ENCODE data around the gene EMP2.

The EMP2 gene

DNA sequence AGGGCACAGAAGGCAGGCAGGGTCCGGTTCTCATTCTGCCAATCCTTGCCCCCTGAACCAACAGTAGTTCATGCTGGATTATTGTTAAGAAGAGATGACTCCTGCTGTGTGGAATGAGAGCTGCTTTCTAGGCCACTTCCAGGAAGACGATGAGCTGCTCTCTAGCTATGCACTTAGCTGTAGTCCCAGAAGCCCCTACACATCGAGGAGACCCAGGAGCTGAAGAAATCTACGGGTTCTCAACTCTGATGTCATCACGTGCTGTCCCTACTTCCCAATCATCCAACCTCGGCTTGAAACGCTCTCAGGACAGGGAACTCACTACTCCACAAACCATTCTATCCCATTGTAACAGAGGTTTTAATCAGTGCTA is 29.0 kb upstream of the EMP2 start:
- no peak for DNase-seq

DNA sequence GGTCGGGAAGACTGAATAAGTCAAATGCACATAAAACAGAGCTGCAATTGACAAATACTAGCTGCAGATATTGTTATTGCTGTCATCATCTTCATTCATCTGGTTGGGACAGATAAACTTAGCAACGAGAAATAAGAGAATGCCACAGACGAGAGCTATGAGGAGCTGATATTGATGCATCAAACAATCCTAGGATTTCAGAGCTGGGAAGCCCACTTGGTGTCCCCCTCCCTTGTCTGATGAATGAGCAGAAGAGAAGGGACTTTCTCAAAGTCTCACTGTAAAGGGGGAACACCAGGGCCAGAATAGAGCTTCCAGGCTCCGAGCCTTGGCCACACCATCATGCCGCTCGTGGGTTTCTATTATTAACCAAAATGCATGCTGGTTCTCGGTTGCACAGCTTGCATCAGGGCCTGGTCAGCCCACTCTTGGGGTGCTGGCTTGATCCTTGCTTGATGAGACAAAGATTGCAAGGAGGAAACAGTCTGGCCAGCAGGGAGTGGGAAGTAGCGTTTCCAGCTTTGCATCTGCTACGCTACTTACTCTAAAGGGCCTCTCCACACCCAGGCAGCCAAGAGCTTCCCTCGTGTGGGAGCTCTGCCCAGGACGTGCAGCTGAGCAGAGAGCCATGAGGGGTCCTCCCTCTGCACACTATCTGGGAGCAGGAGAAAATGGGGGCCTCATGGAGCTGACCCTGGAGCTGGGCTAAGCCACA is 28.4 kb upstream of the EMP2 start:
- DNase-seq = peak; percentile 88

DNA sequence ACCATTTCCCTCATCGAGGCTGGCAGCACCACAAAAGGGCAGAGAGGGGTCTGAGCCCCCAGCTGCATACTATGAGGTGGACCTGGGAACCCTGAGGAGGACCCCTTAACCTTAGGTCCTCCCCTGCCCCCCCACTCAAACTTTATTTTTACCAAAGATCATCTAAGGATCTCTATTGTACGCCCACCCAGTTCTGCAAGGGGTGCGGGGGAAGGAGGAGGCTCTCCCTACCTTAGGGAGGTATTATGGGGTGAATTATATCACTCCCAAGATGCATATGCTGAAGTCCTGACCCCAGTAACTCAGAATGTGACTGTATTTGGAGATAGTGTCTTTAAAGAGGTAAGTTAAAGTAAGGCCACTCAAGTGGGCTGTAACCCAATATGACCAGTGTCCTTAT is 26.8 kb upstream of the EMP2 start:
- DNase-seq = no peak

DNA sequence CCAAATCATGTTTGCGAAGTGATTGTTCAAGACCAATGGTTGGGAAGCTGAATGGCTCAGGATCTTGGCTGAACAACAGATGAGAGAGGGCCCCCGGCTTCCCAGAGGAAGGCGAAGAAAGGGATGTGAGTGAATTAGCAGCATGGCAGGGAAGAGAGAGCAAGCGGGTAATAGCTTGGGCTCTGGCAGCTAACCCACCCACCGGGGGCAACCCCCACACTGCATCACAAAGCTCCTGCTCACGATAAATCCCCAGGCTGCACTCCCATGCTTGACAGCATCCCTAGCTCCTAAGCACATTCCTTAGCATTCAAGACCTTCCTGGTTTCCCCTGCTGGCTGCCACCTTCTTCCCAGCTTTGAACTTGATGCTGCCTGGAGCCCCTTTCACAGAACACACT is 26.2 kb upstream of the EMP2 start:
- DNase-seq = no peak

DNA sequence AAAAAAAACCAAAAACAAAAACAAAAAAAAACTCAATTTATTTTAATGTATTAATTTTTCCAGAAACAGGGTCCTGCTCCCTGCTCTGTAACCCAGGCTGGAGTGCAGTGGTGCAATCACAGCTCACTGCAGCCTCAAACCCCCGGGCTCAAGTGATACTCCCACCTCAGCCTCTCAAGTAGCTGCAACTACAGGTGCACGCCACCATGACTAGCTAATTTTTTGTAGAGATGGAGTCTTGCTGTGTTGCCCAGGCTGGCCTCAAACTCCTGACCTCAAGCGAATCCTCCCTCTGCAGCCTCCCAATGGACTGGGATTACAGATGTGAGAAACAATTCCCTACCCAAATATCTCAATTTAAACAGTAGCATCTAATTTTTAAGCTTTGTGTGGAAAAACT is 25.2 kb upstream of the EMP2 start:
- DNase-seq = no peak

DNA sequence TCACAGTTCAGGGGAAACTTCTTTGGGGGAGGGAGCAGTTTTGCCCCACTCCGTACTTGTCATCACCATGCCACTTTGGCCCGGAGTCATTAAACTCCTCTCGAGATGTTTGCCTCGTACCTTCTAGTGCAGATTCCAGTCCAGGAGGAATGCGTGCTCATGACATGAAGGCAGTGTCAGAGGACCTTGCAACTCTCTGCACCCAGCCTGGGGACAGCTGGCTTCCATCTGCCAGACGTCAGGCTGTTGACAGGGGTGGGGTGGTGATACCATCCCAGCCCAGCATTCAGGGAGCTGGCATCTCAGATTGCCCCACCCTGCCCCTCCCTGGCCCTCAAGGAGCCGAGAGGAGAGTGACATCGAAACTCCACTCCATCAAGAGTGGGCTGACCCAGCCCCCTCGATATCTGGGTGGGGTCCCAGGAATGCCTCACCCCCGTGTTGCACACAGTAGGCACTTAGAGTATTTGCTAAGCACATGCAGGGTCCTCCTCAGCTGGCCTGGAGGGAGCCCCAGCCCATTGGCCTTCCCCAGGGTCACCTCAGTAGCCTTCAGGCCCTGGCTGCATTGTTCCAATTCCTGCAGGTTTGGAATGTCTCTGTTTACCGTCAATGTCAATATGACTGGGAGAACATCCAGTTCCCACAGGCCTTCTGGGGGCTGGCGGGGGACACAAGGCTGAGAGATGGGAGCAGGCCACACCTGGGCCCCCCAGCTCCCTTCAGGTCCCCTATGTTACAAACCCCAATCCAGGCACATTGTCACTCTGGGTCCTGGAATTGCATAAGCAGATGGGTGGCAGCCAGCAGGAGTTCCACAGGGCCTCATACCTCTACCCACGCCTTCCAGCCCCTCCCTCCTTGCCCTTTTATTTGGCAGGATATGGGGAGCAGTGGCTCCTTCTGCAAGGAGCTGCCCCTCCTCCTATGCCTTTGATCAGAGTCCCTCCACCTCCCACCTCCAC is 21.3 kb upstream of the EMP2 start:
- no peak for DNase-seq

DNA sequence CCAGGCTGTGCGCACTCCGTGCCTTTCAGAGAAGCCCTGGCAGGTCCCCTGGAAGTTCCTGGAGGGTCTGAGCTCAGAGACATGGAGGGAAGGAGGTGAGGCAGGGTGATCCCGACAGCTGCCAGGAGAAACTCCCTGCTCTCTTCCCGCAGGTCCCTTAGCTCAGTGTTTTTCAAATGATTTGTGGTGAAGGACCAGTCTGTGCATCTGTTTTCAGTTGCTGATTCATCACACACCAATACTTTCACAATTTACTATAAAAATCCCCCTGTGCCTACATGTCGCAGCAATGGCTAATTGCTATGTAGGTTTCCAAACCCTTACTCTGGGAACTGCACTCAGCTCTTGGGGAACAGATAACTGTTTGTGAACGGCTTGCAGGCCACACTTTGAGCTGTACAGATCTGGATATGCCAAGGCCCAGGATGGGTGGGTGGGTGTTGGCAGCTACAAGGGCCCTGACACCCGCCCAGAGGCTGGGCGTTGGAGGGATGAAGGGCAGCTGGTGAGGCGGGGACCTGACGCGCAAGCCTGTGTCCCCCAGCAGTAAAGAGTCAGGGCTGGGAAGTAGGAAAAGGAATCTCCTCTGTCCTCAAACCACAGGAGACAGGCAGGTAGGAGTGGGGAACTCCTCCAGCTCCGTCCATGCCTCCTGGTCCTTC is 20.5 kb upstream of the EMP2 start:
- no peak for DNase-seq

DNA sequence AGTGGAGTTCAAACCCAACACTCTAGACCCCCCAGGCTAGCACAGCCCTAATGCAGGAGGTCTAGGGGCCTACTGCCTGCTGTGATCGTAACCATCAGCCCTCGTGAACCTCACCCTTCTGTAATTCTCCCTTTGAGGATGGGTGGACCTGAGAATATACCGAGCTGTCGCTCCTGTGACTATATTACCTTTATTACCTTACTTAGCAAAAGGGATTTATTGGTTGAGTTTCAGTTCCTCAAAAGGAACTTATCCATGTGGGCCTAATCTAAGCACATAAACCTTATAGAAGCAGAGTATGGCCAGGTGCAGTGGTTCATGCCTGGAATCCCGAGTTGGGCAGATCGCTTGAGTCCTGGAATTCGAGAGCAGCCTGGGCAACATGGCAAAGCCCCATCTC is 19.2 kb upstream of the EMP2 start:
- no peak for DNase-seq

DNA sequence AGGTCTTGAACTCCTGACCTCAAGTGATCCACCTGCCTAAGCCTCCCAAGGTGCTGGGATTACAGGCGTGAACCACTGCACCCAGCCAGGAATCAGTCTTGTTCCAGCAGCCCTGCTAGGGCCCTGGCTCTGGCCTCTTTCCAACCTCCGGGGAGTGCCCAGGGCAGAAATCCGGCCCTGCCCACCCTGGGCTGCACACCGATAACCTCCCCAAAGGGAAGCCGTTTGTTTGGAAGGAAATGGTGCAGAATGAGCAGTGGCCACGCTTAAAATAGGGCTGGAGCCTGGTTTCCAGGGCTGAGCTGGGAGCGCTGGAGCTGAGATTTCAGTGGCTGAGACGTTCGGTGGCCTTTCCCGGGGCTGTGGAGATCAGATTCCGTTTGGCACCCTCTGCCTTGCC is 17.8 kb upstream of the EMP2 start:
- no peak for DNase-seq

DNA sequence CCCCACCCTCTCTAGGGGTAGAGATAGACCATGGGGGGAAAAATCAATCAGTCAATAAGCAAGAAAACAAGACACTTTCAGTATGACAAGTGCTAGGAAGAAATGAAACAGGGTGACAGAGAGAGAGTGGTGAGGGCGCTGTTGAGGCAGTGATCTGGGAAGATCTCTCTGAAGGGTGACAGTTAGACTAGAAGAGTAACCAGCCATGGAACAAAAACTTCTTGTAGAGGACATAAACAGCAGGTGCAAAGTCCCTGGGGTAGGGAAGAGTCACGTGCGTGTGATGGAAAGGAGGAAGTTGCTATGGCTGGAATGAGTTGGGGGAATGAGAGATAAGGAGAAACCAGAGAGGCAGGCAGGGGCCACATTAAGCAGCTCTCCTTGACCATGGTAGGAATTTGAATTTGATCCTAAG is 16.8 kb upstream of the EMP2 start:
- no peak for DNase-seq

DNA sequence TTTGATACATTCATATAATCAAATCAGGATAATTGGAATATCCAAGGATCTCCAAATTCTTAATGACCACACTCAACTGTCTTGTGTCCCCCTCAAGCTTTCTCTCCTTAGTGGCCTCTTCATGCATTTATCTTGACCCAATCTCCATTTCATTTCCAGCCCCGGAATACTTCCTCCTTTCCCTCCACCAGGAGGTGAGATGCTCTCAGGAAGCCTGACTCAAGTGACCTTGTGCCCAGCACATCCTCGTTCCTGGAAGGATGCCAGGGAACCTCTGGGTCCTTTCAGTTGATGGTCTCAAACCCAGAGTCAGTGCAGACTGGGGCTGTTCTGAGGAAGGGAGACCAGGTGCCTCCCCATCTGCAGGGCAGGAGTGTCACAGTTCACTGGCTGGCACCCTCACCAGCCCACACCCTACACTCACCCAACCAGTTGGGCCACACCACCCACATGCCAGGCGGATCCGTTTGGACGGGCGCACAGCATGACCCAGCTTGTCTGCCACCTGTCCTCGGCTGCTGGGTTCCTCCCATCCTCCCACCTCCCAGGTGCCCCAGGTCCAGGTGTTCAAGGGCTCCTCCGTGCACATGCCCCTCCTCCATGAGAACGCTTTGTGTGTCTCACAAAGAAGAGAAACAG is 14.0 kb upstream of the EMP2 start:
- peak; percentile 32 for DNase-seq

DNA sequence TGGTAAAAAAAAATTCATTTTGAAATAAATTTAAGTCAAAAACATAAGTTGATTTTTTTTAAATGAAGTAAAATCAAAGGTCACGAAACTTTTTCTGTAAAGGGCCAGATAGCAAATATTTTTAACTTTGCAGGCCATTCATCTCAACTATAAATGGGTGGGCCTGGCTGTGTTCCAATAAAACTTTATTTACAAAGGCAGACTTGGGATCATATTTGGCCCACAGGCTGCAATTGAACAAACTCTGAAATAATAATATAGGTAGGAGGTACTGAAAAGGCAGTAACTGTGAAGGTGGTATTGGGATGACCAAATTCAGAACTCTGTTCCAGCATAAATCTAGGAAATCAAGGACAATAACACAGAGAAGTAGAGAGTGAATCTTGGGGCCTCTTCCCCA is 12.2 kb upstream of the EMP2 start:
- no peak for DNase-seq

DNA sequence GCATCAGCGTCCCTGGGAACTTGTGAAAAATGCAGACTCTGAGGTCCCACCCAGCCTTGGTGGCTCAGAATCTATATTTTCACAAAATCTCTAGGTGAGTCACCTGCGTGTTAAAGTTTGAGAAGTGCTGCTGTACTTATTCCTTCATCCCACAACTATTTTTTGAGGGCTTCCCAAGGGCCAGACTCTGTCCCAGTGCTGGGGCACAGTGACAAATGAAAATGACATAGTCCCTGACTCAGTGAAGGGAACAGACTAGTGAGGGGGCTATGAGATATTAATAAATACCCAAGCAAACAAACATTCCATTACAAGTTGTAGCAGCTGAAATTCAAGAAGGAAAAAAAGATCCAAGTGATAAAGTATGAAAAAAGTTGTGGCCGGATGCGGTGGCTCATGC is 9.9 kb upstream of the EMP2 start:
- DNase-seq = no peak

DNA sequence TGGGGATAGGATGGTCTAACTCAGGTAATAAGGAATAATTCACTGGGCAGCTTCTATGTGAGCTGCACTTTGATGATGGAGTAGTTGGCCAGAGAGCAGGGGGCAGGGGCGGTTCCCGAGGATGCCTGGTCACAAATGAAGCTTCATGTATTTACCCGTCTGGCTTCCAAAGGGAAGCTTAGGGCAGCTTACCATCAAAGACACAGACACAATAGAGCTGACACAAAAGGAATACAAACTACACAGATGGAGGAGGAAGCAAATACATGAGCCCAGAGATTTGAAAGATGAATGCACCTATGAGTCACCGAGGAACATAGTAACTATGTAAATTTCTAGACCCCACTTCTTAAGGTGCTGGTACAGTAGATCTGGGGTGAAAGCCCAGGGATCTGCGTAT is 8.7 kb upstream of the EMP2 start:
- DNase-seq = no peak

DNA sequence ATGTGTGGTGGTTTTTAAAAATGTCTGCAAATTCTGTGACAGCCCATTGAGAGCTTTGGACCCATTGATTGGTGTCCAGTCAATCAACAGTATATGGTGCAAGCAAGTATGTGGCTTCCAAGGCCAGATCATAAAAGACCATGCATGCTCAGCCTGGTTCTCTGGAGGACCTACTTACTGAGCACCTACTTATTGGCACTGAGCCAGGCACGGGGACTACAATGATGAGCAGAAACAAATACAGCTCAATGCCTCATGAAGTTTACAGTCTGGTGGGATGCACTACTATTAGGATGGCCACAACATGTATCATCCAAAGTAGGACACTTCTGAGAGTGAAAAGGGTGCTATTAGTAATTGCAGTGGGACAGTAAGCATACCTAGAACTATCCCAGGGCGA is 7.2 kb upstream of the EMP2 start:
- DNase-seq = no peak

DNA sequence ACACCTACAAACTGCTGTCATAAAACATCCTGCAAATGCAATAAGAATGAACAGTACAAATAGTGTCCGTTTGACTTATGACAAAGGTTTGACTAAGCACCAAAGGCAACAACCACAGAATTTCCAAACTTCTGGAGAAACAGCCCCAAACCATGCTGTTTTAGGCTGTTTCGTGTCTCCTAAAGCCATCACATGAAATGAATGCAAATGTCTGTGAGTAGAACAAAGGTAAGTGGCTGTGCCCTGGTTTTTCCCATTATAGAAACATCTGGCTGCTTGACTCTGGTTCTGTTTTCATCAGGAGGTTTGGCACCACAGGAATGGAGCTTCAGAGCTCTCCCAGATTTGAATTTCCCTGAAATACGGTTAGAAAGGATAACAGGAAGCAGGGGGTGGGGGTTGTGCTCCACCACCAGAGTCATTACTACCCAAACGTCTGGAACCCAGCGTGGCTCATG is 4.6 kb upstream of the EMP2 start:
- peak; percentile 49 for DNase-seq

DNA sequence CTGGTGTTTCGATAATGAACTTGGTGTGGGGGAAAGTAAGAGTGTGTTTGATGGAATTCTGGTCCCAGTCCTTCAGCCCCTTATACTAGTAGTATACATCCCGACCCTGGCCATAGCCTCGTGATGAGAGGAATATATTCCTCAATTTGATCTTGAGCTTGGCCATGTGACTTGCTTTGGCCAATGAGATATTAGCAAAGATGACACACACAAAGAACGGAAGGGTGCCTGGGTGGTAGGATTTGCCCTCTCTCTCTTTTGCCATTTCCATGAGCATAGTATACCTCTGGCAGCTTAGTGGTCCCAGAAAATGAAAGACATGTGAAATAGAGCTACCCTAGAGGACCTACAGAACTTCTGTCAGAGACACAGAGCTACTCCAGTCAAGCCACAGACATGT is 2.9 kb upstream of the EMP2 start:
- no peak for DNase-seq

DNA sequence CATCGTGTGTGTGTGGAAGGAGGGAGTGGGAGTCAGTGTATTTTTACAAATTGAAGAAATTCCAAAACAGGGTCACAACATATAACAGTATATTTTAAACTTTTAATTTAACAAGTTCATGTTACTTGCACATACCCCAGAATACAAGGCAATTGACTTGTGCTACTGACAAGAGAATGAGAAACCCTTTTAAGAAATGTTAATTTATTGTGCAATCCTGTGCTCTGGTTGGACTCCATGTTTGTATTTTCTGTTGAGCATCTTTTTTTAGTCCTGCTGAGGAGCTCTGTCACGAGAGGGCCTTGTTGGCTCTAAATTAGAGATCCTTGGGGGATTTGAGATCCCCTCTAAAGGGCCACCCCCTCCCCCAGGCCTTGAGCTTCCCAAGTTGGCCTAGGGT is 1.1 kb upstream of the EMP2 start:
- no peak for DNase-seq

DNA sequence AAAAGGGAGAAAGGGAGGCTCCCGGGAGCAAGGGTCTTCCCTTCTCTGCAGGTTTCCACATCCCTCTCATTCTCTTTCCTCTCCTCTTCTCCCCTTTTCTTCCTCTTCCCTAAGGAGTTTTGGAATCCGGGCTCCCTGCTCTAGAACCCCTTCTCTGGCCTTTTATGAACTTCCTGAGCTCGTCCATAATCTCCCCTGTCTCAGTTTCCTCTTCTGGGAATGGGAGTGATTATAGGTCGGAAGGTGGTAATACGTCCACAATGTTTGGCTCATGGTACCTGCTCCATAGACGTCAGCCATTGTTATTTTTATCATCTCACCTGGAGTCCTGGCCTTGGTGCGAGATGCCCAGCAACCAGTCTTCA is 467 bp upstream of the EMP2 start:
- DNase-seq = no peak

DNA sequence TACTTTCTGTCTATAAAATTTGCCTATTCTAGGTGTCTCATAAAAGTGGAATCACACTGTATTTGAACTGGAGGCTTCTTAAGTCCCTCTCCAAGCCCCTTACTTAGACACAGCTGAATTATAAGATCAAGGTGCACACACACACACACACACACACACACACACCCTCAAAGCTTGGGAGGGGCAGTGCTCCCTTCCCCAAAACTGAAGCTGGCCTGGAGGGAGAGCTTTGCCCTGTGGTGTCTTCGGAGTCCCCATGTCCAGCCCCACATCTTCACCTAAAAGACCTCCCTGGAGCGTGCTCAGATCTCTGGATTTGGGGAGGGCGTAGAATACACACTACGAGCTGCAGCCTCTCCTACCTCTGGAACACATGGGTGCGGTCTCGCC is 828 bp downstream of the EMP2 start:
- DNase-seq = no peak

DNA sequence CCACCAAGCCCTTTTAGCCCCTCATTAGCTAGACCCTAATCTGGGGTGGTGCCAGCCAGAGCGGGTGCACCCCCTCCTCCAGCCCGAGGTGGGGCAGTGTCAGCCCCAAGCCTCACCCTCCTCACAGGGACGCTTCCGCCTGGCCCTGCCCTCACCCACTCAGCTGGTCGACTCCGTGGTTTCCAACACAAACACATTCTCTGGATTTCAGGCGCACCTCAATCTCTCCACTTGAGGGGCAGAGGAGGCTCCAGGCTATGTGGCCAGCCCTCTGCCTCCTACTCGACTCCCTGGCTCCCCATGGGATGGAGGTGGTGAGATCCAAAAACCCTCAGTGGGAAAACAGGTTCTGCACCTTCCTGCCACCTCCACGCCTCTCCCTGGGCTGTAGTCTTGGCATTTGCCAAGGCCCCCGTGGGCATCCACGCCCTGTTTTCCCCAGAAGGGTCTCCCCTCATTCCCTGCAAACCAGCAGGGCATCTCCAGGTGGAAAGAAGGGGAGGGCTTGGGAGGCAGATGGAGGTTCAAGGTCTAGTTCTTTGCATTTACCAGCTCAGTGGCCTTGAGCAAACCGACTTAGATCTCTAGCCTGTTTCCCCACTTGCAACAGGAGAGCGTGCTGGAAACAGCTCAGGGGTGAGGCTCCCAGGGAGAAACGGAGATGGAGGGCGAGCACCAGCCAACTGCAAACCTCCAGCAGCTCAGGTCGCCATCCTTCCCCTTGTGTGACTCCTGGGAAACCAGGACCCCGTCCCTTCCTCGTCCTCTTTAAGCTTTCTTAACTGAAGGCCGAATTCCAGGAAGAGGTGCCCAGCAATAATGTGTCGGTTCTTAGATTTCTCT is 1.7 kb downstream of the EMP2 start:
- DNase-seq = no peak

Measured in femur (tissue), 1 donor.